Fibroblast of mammary gland (primary cell): ENCODE measurements around the gene COG3.
A peak's percentile ranks its signal among the peaks of the same experiment; 100 is the strongest.

Source experiments
- DNase-seq: peaks from one replicate; pipeline ENCODE4 v3.0.0-alpha.2; 2010; ENCODE audit warnings: low read depth
- H3K4me3 ChIP-seq: 2 replicates; pipeline ENCODE4 v1.5.1; 2011; ENCODE audit warnings: low read depth, mild to moderate bottlenecking, low read length, moderate library complexity; ENCODE audit not compliant: control insufficient read depth
- CTCF ChIP-seq: conservative IDR thresholded peaks from 2 replicates; pipeline ENCODE4 v1.5.1; 2011; ENCODE audit warnings: low read depth, low read length, inconsistent platforms; ENCODE audit not compliant: control insufficient read depth, insufficient read depth

Gene COG3

GRCh38 chr13:45481688-45482087, 16.9 kb downstream of the COG3 start:
- TF ChIP-seq CTCF: no peak
- no peak for DNase-seq
- H3K4me3 ChIP-seq: no peak overlapping the region

GRCh38 chr13:45482571-45483173, 17.9 kb downstream of the COG3 start:
- no peak for TF ChIP-seq CTCF
- H3K4me3 ChIP-seq: no peak overlapping the region
- DNase-seq: peak; percentile 63

- TF ChIP-seq CTCF: no peak
- DNase-seq: no peak
- H3K4me3 ChIP-seq: no peak overlapping the region
These were observed 22.9 kb downstream of the COG3 start for GRCh38 chr13:45487604-45488003.

- TF ChIP-seq CTCF: no peak
- H3K4me3 ChIP-seq: no peak overlapping the region
- no peak for DNase-seq
These were observed 25.3 kb downstream of the COG3 start for GRCh38 chr13:45490068-45490467.

- TF ChIP-seq CTCF: no peak
- DNase-seq: peak; percentile 73
- no peak overlapping the region for H3K4me3 ChIP-seq
These were observed 27.8 kb downstream of the COG3 start for GRCh38 chr13:45492538-45492937.

GRCh38 chr13:45496942-45497341, 32.2 kb downstream of the COG3 start:
- no peak for DNase-seq
- TF ChIP-seq CTCF: no peak

More at GRCh38 chr13:45496942-45497341, 32.2 kb downstream of the COG3 start:
- H3K4me3 ChIP-seq: no peak overlapping the region
